Transverse colon (tissue), 4 donors: ENCODE data around the gene DMGDH.

Experiments used
- CTCF ChIP-seq, 5 experiments: fragments of 200-600 bp in 3 of 5; fragments of 450-650 bp in 2 of 5; sonication (generic) in 3 of 5; IDR thresholded peaks; 1 replicate in 2 of 5; 2 replicates in 3 of 5; pipeline ENCODE4 v1.5.1; 2016 to 2017; ENCODE audit warnings: antibody characterized with exemption in 5 of 5, inconsistent platforms in 3 of 5, mild to moderate bottlenecking in 2 of 5, moderate library complexity in 1 of 5
- EP300 ChIP-seq: sonication (generic); formaldehyde crosslinking; IDR thresholded peaks from one replicate; pipeline ENCODE4 v1.6.1; 2017; ENCODE audit warnings: antibody characterized with exemption, low read depth
- POLR2A ChIP-seq: fragments of 450-650 bp; IDR thresholded peaks from one replicate; pipeline ENCODE4 v1.6.1; 2016; ENCODE audit warnings: antibody characterized with exemption, mild to moderate bottlenecking, moderate library complexity
- POLR2AphosphoS5 ChIP-seq, 3 donors: sonication (generic); formaldehyde crosslinking; IDR thresholded peaks; one replicate each; pipeline ENCODE4 v1.6.1; 2016; ENCODE audit warnings: antibody characterized with exemption in 3 of 3

- TF ChIP-seq CTCF (IDR thresholded peaks at IDR 0.05) (no peak), POLR2A (no peak), POLR2AphosphoS5 (IDR thresholded peaks at IDR 0.05) (no peak), EP300 (no peak)
Measured at GRCh38 chr5:78983601-78984438, 85.7 kb downstream of the DMGDH start.
